Fibroblast of peridontal ligament (primary cell): ENCODE data around the gene TPP2.

Experiments
- DNase-seq: peaks from one replicate; pipeline ENCODE4 v3.0.0-alpha.2; 2010; ENCODE audit errors: extremely low read depth

Gene TPP2

GRCh38 chr13:102693250-102693649 is 96.5 kb downstream of the TPP2 start:
- no peak for DNase-seq

GRCh38 chr13:102693776-102694175 is 97.0 kb downstream of the TPP2 start:
- DNase-seq = peak; percentile 30

GRCh38 chr13:102694937-102695336 is 98.2 kb downstream of the TPP2 start, which contains the start of gene METTL21C:
Gene METTL21C (minus strand): TSS chr13:102695044. CDS start chr13:102694498, 546 bp downstream.
- DNase-seq = no peak

GRCh38 chr13:102696465-102696864 is 99.7 kb downstream of the TPP2 start:
- no peak for DNase-seq

DNA sequence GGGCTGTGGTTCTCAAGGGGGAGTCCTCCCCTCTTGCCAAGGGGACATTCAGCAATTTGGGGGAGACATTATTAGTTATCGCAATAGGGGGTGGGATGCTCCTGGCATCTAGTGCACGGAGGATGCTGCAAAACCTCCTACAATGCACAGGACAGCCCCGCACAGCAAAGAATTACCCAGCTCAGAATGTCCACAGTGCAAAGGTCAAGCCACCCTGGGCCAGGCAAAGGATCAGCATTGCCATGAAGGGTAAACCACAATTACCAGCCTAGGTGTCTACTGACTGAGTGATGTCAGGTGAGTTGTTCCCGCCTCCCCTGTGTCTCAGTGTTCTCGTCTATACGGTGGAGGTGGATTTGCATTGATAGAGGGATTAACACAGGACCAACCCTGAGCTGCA is 100.5 kb downstream of the TPP2 start:
- no peak for DNase-seq

DNA sequence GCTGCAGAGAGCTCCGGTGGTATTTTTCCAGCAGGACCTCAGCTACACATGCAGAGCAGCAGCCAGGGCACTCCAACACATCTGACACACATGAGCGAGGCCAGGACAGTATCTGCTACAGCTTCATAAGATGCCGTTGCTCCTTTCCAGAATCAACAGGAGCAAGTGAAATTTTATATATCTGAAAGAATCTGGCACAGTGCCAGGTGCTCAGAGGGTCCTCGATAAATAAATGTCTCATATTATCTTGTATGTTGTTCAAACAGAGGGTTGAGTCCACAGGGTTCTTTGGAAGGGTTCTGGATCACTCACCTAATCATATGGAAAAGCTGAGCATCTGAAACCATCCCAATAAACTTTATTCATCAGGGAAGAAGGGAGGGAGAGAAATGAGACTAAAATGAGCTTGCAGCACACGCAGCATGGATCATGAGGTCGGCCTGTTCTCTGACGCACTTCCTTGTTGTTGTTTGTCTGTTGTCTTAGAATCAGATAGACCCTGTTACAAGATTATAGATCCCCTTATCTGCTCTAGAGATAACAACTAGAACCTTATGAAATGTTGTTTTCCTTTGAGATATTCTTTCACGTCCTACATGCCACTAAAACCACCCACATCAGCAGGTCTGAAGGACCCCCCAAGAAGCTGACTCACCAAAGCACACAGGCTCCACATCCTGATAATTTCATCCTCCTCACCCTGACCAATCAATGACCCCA is 101.3 kb downstream of the TPP2 start:
- DNase-seq = no peak

- no peak for DNase-seq
Measured at GRCh38 chr13:102698649-102698980, 101.8 kb downstream of the TPP2 start.

DNA sequence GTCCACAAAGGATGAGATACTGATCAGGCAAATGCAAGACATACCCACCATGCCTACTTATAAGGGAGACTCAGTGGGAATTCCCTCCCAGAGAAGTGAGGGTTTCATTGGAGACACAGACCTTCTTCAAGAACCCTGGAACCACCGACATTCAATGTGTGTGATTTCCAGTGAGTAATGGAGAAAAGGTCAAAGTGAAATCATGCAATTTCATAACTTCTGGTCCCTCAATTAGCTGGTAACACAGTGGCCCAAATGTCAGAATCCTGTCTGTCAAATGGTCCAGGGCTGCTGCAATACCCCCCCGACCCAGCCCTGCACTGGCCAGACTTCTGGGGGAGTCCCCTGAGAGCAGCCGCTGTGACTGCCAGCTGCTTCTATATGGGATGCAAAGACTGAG is 102.7 kb downstream of the TPP2 start:
- no peak for DNase-seq

- peak; percentile 84 for DNase-seq
Measured at GRCh38 chr13:102700088-102701031, 103.6 kb downstream of the TPP2 start.

DNA sequence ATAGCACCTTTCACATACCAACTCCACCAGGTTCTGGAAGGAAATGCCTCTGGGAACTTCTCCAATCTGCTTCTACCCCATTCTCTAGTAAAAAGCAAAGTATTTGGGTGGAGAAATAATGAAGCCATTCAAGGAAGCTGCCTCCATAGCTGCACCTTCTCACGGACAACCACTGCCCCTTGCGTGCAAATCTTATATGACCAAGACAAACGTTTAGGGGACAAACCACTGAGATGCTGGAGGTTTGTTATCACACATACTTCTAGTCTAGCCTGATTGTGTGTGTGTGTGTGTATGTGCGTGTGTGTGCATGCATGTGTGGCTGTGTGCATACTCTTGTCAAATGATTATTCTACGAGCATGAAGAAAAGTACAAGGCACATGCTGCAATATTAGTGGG is 104.5 kb downstream of the TPP2 start:
- DNase-seq = no peak

- peak; percentile 67 for DNase-seq
Measured at GRCh38 chr13:102702965-102703725, 106.4 kb downstream of the TPP2 start.

DNA sequence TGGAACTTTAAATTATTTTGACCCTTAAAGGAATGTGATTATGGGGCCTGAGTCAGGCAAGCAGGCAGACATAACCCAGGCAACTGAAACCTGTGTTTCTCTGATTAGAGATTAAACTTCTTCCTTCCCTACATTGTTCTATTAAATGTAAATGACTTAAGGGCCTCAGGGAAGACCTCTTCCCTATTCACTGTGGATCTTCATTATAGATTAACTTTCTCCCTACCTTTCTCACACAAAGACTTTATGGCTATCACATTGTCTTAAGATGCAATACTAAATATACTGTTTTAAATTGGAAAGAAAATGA is 106.9 kb downstream of the TPP2 start:
- no peak for DNase-seq

DNA sequence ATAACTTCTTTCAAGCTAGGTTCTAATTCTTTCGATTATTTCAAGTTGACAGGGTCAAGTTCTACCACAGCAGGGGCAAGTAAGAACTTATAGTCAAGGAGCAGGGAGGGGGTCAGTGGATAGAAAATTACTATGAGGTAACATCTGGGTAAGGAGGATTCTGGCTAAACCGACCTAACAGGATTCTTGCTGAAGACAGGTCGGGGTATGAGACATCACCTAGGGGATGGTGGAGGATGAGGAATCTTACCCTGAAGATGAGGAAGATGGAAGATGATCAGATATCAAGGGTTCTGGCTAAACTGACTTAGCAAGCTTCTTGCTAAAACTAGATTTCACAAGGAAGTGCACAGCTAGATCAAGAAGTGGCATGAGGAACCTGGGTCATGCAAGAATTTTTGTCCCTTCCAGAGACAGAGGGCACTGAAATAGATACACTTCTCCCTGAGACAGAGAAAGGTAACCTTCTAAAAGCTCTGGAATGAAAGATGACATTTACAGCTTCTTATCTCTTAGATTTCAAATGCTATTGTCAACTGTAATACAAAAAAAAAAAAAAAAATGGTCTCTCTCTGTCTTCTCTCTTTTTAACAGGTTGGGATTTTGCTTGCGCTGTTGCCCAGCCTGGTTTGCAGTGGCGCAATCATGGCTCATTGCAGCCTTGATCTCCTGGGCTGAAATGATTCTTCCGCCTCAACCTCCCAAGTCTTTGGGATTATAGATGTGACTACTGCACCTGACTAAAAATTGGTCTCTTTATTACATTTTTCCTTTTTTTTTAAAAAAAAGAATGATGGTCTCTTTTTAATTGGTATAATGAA is 107.7 kb downstream of the TPP2 start:
- no peak for DNase-seq

DNA sequence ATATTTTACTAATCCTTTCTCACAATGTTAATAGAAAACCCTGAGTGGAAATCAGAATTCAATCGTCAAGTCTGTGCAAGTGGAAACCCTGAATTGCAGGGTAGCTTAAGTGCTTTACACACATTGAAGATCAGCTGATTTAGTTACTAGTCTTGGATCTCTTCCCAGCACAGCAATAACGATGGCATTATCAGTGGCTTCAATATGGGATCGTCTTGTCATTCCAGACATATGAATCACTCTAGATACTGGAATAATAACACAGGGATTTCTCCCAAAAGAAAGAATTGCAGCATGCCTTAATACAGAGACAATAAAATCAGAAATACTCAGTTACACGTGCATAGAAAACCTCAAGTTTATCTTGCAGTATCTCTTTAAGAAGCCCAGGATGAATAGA is 110.7 kb downstream of the TPP2 start:
- peak; percentile 98 for DNase-seq

GRCh38 chr13:102708211-102708610 is 111.4 kb downstream of the TPP2 start:
- no peak for DNase-seq

DNA sequence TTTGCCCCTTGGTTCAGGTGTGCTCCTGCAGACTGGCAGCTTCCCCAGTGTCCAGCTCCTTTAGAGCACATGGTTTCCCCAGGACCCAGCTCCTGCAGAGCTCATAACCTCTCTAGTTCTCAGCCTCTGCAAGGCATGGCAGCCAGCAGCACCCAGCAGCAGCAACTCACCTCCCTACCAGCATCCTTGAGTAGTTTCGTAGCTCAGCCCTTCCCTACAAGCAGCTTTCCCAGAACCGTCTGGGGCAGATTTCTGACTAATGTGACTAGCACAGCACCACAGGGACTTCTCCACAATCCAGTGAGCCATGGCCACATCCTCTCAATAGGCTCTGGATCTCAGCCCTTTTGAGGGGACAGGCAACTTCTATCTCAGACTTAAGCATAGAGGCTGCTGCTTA is 112.2 kb downstream of the TPP2 start:
- DNase-seq = no peak

DNA sequence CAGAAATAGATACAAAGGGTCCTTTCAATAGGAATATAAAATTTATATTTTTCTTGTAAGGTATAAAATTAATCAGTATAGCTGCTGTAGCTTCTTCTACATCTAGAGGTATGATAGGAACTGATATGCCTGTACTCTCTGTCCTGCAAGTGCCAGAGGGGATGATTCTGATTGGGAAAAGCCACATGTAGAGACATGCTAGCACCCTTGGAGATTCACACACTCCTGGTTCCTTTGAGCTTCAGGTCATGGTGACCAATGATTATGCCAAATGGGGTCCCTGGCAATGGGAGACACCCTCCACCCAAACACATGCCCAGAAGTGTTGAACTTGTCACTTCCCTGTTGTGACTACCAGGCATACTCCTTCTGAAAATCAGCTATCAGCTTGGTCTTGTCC is 112.8 kb downstream of the TPP2 start:
- DNase-seq = no peak

GRCh38 chr13:102710261-102710679 is 113.5 kb downstream of the TPP2 start:
- DNase-seq = peak; percentile 59

GRCh38 chr13:102715447-102715846 is 118.7 kb downstream of the TPP2 start:
- DNase-seq = peak; percentile 30

GRCh38 chr13:102718746-102719145 is 122.0 kb downstream of the TPP2 start:
- no peak for DNase-seq

DNA sequence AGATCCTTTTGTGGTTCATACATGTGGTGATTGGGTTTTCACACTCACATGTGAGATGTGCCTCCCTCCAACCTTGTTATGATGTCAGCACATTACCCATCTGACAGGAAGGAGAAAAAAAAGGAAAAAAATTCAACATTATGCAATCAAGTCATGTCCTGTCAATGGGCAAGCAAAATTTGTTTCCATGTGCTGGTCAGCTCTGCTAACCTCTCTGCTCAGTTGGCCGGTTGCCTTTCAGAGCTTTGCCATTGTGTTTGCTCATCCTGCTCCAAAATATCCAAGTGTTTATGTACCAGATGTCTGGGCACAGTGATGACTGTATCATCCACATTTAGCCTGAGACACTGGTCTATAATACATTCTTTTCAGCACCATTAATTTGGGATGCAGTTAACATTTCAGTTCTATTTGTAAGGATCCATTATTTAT is 125.0 kb downstream of the TPP2 start:
- peak; percentile 77 for DNase-seq
